AG09319 (cell line): ENCODE data around the gene WDR64.

Experiments
- DNase-seq: peaks from one replicate; pipeline ENCODE4 v3.0.0-alpha.2; 2010; ENCODE audit warnings: low read depth; ENCODE audit errors: extremely low read depth
- TF ChIP-seq, protein P1 (sequence below): IDR thresholded peaks from 2 replicates; pipeline ENCODE4 v1.5.1; 2011; ENCODE audit warnings: low read depth, mild to moderate bottlenecking, inconsistent platforms, low read length, moderate library complexity

WDR64 gene

DNA sequence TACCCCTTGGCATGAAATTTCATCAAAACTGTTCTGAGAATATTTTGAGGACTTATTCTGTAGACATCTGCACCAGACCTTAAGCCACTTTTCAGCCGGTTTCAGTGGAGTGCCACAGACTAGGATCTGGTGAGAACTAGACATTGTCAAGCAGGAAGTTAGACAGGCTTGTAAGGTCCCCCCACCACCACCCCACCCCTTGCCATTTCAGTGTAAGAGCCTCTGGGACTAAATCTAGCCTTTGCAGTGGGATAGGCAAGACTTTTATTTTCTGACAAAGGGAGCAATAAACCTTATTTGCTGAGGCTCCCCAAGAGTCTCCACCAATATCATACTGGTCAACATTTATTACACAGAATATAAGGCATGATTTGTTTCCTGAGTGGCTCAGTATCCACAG, 118.0 kb downstream of the WDR64 start:
- DNase-seq: no peak
- TF ChIP-seq, protein P1, sequence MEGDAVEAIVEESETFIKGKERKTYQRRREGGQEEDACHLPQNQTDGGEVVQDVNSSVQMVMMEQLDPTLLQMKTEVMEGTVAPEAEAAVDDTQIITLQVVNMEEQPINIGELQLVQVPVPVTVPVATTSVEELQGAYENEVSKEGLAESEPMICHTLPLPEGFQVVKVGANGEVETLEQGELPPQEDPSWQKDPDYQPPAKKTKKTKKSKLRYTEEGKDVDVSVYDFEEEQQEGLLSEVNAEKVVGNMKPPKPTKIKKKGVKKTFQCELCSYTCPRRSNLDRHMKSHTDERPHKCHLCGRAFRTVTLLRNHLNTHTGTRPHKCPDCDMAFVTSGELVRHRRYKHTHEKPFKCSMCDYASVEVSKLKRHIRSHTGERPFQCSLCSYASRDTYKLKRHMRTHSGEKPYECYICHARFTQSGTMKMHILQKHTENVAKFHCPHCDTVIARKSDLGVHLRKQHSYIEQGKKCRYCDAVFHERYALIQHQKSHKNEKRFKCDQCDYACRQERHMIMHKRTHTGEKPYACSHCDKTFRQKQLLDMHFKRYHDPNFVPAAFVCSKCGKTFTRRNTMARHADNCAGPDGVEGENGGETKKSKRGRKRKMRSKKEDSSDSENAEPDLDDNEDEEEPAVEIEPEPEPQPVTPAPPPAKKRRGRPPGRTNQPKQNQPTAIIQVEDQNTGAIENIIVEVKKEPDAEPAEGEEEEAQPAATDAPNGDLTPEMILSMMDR: no peak

DNA sequence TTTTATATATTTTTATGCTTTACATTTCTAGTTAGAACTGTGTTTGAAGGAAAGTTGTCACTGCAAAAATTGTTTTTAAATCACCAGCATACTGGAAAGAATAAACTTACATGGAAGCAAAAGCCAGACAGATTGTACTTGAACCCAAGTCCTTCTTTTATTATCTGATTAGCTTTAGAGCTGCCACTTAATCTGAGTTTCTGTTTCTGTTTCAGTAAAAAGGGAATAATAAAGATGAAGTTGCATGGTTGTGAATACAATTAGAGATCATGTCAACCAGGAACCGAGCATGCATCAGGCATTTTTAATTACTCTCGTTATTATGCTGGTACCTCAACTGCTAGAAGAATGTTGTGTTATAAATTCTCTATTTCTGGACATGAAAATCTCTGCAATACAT, 119.0 kb downstream of the WDR64 start:
- no peak for DNase-seq
- TF ChIP-seq, protein P1: no peak

DNA sequence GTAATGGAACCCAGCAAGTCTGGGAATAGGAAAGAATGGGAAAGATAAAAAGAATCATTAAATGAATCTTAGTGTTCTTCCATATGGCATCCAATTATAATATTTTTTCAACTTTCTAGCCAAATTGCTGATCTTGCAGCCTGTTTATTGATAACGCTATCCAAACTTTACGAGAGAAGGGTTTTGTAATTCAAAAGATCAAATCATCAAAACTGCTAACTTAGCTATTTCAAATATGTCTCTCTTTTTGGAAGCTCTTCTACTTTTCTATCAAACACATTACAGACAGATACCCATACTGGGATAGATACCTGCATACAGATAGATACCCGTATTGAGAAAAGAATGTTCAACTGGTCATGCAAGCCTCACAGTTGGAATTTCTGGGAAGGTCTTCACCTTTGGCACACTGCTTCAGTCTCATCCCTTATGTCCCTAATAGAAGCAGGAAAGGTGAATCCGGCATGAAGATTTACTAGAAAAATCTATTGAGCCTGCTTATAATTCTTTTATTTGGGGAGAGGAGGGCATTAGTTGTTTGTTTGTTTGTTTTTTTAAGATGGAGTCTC, 120.9 kb downstream of the WDR64 start:
- TF ChIP-seq, protein P1: no peak
- DNase-seq: no peak

DNA sequence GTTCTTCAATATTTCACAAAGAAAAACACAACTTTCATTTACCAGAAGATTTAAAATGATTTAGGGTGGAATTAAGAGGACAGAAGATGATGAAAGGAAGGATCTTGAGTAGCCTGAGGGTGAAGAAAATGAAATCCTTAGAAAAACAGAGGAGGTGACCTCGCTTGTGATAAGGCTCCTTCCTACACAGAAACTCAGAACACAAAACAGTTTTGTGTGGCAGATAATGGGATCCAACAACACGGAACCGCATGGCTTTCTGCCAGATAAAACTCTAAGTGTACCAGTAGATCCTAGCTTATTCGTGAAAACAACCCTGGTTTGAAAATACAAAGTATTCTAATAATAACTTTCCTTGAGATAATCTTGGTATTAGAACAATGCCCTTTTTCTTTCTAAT, 121.9 kb downstream of the WDR64 start:
- DNase-seq: no peak
- TF ChIP-seq, protein P1: no peak

DNA sequence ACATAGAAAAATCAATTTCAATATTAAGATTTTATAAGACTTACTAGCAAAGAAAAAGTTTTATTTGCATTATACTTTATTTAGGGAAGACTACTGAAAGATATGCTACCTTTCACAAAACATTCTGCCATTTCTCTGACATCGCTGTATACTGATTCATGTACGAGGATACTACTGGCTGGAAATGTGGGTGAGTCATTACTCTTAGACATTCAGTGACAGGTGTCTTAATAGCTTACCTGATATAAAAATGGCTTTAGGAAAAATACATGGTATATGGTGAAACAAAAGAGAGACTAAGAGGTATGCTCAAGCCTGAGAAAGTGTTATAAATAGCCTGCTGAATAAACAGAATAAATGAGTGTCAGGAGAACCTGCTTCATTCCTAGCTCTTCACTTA, 122.9 kb downstream of the WDR64 start:
- DNase-seq: no peak
- TF ChIP-seq, protein P1: no peak

DNA sequence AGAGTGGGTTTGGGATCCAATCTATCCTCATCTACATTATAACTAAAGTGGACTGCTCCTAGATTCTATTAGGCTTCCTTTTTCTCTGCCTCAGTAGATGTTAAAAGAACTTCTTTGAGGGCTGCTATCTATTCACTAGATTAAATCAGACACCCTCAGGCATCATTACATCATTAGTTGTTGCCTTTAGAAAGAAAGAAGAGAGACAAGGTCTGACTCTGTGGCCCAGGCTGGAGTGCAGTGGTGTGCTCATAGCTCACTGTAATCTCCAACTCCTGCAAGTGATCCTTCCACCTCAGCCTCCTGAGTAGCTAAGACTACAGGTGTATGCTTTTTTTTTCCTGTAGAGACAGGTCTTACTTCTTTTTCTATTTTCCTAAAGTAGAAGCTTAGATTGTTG, 124.8 kb downstream of the WDR64 start:
- no peak for DNase-seq
- TF ChIP-seq, protein P1: no peak

DNA sequence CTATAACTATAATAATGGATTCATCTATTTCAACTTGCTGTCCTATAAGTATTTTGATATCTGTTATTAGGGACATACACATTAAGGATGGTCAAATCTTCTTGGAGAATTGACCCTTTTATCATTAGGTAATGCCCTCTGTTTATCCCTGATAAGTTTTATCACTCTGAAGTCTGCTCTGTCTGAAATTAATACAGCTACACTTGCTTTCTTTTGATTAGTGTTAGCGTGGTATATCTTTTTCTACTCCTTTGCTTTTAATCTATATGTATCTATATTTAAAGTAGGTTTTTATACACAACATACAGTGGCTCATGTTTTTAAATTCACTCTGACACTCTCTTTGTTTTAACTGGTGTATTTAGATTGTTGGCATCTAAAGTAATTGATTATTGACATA, 126.0 kb downstream of the WDR64 start:
- TF ChIP-seq, protein P1: no peak
- DNase-seq: no peak
